SK-N-SH (cell line): Measurements from ENCODE around the gene ME3.

Experiments used
- CHD2 ChIP-seq: fragments of 150-350 bp; IDR thresholded peaks from 2 replicates; pipeline ENCODE4 v1.6.1; 2018; ENCODE audit warnings: low read length; ENCODE audit not compliant: partially characterized antibody
- EP300 ChIP-seq, 2 experiments: IDR thresholded peaks; 2 replicates each; pipeline versions ENCODE4 v1.4.0 to v1.6.1; 2012; ENCODE audit warnings: borderline replicate concordance in 1 of 2, low read depth in 1 of 2, low read length in 1 of 2
- FOXJ3 ChIP-seq: sonication (generic); formaldehyde crosslinking; IDR thresholded peaks from 2 replicates; pipeline ENCODE4 v1.5.1; 2020; ENCODE audit warnings: mild to moderate bottlenecking, missing genetic modification reagents
- MXI1 ChIP-seq: IDR thresholded peaks from 2 replicates; pipeline ENCODE4 v1.6.1; 2012; ENCODE audit warnings: mild to moderate bottlenecking, low read depth, low read length, improper control_type of control experiment
- NRF1 ChIP-seq: IDR thresholded peaks from 2 replicates; pipeline ENCODE4 v1.6.1; 2012; ENCODE audit warnings: low read depth, mild to moderate bottlenecking, low read length
- POLR2AphosphoS5 ChIP-seq: IDR thresholded peaks from 2 replicates; pipeline ENCODE4 v1.6.1; 2012; ENCODE audit warnings: low read depth, low read length
- RFX5 ChIP-seq: IDR thresholded peaks from 2 replicates; pipeline ENCODE4 v1.6.1; 2012; ENCODE audit warnings: mild to moderate bottlenecking, improper control_type of control experiment, low read length
- SMC3 ChIP-seq: IDR thresholded peaks from 2 replicates; pipeline ENCODE4 v1.6.1; 2012; ENCODE audit warnings: low read depth, low read length, improper control_type of control experiment
- TCF12 ChIP-seq: IDR thresholded peaks from 2 replicates; pipeline ENCODE4 v1.4.0; 2012
- YY1 ChIP-seq: IDR thresholded peaks from 2 replicates; pipeline ENCODE4 v1.4.0; 2012; ENCODE audit warnings: low read depth, mild to moderate bottlenecking
- TF ChIP-seq, protein P1 (sequence below): fragments of 200-600 bp; sonication (generic); IDR thresholded peaks from 2 replicates; pipeline ENCODE4 v1.6.1; 2017; ENCODE audit warnings: antibody characterized with exemption, mild to moderate bottlenecking, moderate library complexity
- TF ChIP-seq, protein P2 (sequence below): fragments of 150-350 bp; IDR thresholded peaks from 2 replicates; pipeline ENCODE4 v1.6.1; 2017; ENCODE audit warnings: antibody characterized with exemption, low read length, low read depth, borderline replicate concordance
- TF ChIP-seq, protein P3 (sequence below): IDR thresholded peaks from 2 replicates; pipeline ENCODE4 v1.6.1; 2012; ENCODE audit warnings: mild to moderate bottlenecking, low read depth, low read length, moderate library complexity

DNA sequence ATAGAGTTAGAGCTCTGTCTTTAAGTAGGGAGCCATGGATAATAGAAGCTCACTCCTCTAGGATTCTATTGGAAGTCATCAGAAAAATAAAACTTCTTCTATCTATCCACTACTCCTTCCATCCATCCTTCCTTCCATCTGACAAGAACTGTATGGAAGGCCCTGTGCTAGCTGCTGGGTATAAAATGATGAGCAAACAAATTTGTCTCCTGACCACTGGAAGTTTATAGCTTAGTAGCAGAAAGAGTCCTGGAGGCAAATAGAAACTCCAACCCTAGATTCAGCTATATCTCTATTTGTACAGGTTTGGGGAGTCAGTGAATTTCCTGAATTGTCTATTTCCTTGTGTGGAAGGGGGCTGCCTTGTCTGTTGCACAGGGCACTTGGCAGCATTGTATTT lies 136.6 kb downstream of the ME3 start:
- TF ChIP-seq, protein P1, sequence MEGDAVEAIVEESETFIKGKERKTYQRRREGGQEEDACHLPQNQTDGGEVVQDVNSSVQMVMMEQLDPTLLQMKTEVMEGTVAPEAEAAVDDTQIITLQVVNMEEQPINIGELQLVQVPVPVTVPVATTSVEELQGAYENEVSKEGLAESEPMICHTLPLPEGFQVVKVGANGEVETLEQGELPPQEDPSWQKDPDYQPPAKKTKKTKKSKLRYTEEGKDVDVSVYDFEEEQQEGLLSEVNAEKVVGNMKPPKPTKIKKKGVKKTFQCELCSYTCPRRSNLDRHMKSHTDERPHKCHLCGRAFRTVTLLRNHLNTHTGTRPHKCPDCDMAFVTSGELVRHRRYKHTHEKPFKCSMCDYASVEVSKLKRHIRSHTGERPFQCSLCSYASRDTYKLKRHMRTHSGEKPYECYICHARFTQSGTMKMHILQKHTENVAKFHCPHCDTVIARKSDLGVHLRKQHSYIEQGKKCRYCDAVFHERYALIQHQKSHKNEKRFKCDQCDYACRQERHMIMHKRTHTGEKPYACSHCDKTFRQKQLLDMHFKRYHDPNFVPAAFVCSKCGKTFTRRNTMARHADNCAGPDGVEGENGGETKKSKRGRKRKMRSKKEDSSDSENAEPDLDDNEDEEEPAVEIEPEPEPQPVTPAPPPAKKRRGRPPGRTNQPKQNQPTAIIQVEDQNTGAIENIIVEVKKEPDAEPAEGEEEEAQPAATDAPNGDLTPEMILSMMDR, result no peak
- TF ChIP-seq TCF12 (no peak), YY1 (no peak), SMC3 (no peak), CHD2 (no peak), FOXJ3 (CRISPR knock-in tag) (no peak), RFX5 (no peak), NRF1 (no peak), MXI1 (no peak), POLR2AphosphoS5 (no peak), EP300 (IDR thresholded peaks at IDR 0.05; ENCODE audit: borderline replicate concordance in 1 of 2, low read depth in 1 of 2, low read length in 1 of 2) (no peak)
- TF ChIP-seq, protein P2, sequence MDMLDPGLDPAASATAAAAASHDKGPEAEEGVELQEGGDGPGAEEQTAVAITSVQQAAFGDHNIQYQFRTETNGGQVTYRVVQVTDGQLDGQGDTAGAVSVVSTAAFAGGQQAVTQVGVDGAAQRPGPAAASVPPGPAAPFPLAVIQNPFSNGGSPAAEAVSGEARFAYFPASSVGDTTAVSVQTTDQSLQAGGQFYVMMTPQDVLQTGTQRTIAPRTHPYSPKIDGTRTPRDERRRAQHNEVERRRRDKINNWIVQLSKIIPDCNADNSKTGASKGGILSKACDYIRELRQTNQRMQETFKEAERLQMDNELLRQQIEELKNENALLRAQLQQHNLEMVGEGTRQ, result no peak
- TF ChIP-seq, protein P3, sequence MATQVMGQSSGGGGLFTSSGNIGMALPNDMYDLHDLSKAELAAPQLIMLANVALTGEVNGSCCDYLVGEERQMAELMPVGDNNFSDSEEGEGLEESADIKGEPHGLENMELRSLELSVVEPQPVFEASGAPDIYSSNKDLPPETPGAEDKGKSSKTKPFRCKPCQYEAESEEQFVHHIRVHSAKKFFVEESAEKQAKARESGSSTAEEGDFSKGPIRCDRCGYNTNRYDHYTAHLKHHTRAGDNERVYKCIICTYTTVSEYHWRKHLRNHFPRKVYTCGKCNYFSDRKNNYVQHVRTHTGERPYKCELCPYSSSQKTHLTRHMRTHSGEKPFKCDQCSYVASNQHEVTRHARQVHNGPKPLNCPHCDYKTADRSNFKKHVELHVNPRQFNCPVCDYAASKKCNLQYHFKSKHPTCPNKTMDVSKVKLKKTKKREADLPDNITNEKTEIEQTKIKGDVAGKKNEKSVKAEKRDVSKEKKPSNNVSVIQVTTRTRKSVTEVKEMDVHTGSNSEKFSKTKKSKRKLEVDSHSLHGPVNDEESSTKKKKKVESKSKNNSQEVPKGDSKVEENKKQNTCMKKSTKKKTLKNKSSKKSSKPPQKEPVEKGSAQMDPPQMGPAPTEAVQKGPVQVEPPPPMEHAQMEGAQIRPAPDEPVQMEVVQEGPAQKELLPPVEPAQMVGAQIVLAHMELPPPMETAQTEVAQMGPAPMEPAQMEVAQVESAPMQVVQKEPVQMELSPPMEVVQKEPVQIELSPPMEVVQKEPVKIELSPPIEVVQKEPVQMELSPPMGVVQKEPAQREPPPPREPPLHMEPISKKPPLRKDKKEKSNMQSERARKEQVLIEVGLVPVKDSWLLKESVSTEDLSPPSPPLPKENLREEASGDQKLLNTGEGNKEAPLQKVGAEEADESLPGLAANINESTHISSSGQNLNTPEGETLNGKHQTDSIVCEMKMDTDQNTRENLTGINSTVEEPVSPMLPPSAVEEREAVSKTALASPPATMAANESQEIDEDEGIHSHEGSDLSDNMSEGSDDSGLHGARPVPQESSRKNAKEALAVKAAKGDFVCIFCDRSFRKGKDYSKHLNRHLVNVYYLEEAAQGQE, result no peak
